Measurements from ENCODE around the gene TRAPPC3. TPM values are rescaled to one million over a fixed set of nuclear protein-coding genes. Genes with fewer than 3 reads are reported as not detected.

TRAPPC3 gene
- total RNA-seq, 1 donor from 2014 or later: 74.4 TPM

DNA sequence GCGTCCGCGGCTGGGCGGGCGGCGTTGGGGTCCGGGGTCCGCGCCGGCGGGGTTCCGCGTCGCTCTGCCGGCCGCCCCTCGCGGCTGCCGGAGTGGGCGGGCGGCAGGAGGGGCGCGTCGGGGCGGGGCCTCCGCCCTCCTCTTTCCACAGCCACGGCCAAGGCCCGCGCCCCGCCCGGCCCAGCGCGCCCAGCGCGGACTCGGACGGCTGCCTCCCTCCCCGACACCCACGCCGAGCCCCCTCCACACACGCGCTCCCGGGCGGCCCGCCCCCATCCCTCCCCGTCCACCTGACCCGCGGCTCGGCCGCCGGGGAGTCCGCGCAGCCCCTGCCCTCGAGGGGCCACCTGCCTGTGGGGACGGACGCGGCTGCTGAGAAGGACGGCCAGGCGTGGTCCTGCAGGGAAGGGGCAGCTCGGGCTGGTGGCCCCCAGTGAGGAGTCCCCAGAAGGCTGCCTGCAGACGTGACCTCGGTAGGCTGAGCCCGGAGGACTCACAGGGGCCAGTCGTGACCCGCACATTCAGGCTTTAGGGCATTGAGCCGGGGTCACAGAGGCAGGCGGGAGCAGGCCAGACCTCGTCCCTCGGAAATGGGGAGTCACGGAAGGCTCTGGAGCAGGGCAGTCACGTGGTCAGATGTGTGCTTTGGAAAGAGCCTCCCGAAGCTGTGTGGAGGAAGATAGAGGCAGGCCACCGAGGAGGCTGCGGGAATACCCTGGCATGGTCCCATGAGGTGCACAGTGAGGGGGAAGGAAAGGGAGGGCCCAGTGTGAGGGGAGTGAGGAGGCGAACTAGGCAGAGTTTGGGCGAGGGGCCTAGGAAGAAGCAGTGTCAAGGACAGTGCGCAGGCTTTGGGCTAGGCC is 23.9 kb downstream of the TRAPPC3 start, which contains the start of gene COL8A2:
COL8A2 (minus strand) TSS at position 94 of the 863 bp plus-strand sequence. CDS start 24,980 bp downstream, outside the sequence.
- Mint-ChIP-seq H3K27ac (no peak within 1 kb of the TSS), H3K9me3 (no peaks in the 10 kb centered on the region), H3K4me1 (ENCODE audit: low read depth) (peaks cover 6% of the 10 kb centered on the region), H3K27me3 (ENCODE audit: insufficient read depth) (peaks cover 32% of the 10 kb centered on the region), H3K36me3 (ENCODE audit: low read depth) (no peaks in the 10 kb centered on the region), H3K4me3 (no peak within 1 kb of the TSS)
- no peak for DNase-seq (ENCODE audit: low spot score)
- intact Hi-C loops (cut with micrococcal nuclease): no loop called here

DNA sequence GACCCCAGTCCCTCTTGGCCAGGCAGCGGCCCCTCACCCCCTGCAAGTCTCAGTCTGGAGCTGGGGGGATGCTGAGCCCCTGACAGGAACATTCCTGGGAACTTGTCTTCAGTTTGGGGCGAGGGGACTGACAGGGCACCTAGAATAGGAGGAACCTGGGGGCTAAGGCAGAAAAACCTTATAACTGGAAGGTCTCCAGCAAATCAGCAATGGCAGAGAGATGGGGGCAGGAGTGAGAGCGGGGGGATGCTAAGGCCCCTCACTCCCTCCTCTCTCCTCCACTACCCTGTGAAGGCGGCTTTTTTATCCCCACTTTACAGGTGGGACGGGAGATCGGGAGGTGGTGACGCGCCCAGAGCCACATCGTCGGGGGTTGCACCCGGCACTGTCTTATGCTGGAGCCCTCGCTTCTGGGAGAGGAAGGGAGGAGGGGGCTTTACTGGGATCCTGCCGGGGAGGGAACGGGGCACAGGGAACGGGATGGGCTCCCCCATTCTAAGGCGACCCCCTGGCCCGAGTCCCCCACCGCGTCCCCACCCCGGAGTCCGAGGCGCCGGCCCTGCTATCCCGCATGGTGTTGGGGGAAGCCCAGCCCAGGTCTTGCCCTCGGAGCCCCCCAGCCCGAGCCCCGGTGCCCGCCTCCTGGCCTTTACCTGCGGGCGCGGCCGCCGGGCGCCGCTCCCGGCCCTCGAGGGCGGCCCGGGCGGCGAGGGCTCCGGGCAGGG is 24.7 kb downstream of the TRAPPC3 start:
- no peaks in the 10 kb centered on the region for H3K9me3 Mint-ChIP-seq
- no peak for DNase-seq (ENCODE audit: low spot score)
- H3K27ac Mint-ChIP-seq: no peak overlapping the region
- no peak overlapping the region for H3K4me3 Mint-ChIP-seq
- H3K4me1 Mint-ChIP-seq (ENCODE audit: low read depth): peaks cover 6% of the 10 kb centered on the region
- H3K27me3 Mint-ChIP-seq (ENCODE audit: insufficient read depth): peaks cover 32% of the 10 kb centered on the region
- intact Hi-C loops (cut with micrococcal nuclease): no loop called here
- H3K36me3 Mint-ChIP-seq (ENCODE audit: low read depth): no peaks in the 10 kb centered on the region

DNA sequence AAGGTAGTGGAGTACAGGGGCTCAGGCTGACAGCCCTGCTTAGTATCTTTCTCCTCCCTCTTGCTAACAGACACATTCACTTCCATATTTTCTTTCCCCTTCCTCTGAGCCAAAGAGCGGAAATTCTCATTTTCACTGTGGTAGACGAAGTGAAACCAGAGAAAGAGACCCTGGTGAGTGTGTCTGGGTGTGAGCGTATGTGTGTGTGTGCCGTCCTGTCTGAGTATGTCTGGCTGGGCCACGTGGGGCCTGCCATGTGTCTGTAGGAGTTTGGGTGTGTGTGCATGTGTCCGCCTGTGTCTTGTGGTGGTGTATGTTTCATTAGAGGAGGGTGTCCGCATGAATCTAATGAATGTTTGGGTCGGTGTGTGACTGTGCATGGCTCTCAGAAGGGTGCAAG is 25.9 kb downstream of the TRAPPC3 start:
- H3K27ac Mint-ChIP-seq: no peak overlapping the region
- intact Hi-C loops (cut with micrococcal nuclease): no loop called here
- peaks cover 6% of the 10 kb centered on the region for H3K4me1 Mint-ChIP-seq (ENCODE audit: low read depth)
- H3K9me3 Mint-ChIP-seq: no peaks in the 10 kb centered on the region
- no peak for DNase-seq (ENCODE audit: low spot score)
- H3K27me3 Mint-ChIP-seq (ENCODE audit: insufficient read depth): peaks cover 29% of the 10 kb centered on the region
- H3K4me3 Mint-ChIP-seq: no peak overlapping the region
- H3K36me3 Mint-ChIP-seq (ENCODE audit: low read depth): no peaks in the 10 kb centered on the region

DNA sequence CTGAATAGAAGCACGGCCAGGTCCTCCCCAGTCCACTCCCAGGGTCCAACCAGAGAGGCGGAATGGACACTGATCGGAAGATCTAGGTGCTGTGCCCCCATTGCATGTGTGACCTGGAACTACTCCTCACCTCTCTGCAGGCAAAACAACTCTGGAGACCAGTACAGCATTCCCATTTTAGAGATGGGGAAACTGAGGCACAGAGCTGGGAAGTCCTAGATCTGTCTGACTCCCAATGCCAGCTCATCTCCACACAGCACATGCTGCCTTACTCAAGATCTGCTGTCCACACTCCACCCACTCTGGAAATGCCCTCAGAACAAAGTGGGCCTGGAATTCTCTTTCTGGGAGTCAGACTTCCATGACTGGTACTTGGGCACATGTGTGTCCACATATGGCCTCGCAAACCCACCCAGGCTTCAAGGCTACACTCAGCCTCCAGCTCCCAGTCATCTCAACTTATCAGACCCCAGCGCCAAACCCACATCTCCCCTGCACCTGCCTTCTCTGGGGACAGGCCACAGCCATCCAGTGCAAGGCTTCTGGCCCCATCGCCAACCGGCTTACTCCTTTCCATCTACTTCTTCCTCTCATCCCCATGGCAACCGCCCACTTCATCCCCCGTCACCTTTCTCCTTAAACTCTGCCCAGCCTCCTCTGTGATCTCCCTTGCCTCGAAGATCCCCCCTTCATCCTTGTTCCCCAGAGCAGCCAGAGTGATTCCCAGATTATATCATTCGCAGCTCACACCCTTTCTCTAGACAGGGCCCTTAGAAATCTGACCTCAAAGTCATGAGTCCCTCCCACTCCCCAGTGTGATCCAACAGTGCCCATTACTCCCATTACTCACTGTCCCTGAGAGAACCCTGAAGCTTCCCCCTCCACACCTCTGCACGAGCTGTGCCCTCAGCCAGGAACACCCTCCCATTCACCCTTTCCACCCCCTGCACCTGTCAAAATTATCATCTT is 26.9 kb downstream of the TRAPPC3 start:
- Mint-ChIP-seq H3K27me3 (ENCODE audit: insufficient read depth) (peaks cover 29% of the 10 kb centered on the region), H3K27ac (no peak overlapping the region), H3K9me3 (no peaks in the 10 kb centered on the region), H3K4me1 (ENCODE audit: low read depth) (peaks cover 6% of the 10 kb centered on the region), H3K4me3 (no peak overlapping the region), H3K36me3 (ENCODE audit: low read depth) (no peaks in the 10 kb centered on the region)
- no peak for DNase-seq (ENCODE audit: low spot score)
- intact Hi-C loops (cut with micrococcal nuclease): no loop called here

DNA sequence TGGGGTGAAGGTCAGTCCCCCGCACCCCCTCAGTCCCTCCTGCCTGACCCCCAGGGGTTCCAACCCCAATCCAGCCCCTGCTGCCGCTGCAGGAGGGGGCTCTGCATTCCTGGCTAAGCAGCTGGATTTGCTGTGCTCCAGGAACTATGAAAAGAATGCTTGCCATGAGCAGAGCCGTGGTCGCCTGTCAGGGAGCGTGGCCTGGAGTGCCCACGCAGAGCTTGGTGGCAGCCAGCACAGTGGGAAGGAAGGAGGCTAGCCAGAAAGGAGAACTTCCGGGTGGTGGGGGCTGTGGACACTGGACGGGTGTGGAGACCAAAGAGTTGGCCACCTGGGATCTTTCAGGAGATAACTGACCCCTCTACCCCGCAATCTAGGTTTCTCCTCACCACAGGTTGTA is 29.8 kb downstream of the TRAPPC3 start:
- Mint-ChIP-seq H3K4me3 (no peak overlapping the region), H3K4me1 (ENCODE audit: low read depth) (peaks cover 6% of the 10 kb centered on the region), H3K27me3 (ENCODE audit: insufficient read depth) (peaks cover 19% of the 10 kb centered on the region), H3K36me3 (ENCODE audit: low read depth) (no peaks in the 10 kb centered on the region), H3K9me3 (no peaks in the 10 kb centered on the region), H3K27ac (no peak overlapping the region)
- DNase-seq (ENCODE audit: low spot score): no peak
- intact Hi-C loops (cut with micrococcal nuclease): no loop called here

DNA sequence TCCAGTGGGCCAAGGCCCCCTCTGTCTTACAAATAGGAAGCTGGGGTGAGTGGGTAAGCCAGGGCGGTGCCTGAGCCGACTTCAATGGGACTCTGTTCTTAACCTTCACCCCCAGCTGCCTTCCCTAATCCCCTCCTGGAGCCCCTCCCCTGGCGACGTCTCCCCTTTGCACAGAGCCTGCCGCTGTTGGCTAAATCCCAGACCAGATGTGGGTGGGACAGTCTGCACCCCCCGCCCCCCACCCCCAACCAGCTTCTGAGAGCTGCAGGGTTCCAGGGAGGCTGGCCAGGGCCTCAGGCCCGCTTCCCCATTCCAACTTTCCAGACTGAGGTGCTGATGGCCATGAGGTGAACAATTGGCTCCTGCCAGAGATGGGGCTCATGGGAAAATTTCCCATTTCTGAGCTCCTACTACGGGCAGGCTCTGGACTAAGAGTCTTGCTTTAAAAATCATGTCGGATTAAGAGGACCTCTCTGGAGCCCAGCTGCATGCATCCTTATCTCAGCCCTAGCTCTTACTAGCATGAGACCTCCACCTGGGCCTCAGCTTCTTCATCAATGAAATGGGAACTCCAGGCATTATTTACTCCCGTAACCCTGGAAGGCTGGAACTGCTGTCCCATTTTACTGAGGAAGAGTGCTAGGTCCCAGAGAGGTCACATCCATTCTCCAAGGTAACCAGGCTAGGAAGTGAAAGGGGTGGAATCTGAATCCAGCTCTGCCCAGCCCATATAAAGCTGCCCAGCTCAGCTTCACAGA is 30.7 kb downstream of the TRAPPC3 start:
- no peak overlapping the region for H3K4me3 Mint-ChIP-seq
- intact Hi-C loops (cut with micrococcal nuclease): no loop called here
- no peaks in the 10 kb centered on the region for H3K36me3 Mint-ChIP-seq (ENCODE audit: low read depth)
- peaks cover 12% of the 10 kb centered on the region for H3K27me3 Mint-ChIP-seq (ENCODE audit: insufficient read depth)
- H3K9me3 Mint-ChIP-seq: no peaks in the 10 kb centered on the region
- no peak for DNase-seq (ENCODE audit: low spot score)
- peaks cover 5% of the 10 kb centered on the region for H3K4me1 Mint-ChIP-seq (ENCODE audit: low read depth)
- H3K27ac Mint-ChIP-seq: no peak overlapping the region

DNA sequence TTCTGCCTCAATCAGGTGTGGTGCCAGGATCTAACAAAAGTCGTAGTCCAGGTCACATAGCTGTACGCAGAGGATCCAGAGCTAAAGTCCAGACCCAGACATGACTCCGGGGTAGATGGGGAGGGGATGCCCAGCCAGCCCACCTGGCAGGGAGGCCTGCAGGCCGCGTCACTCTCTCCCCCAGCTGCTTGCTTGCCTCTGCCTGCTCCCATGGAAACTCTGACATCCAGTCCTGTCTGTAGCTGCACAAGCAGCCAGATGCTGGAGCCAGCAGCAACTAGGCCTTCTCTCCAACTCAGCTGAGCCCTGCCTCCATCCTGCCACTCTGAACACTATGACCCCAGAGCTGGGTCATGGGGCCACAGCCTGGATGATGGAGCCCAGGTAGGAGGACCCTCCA is 32.4 kb downstream of the TRAPPC3 start:
- Mint-ChIP-seq H3K27me3 (ENCODE audit: insufficient read depth) (peaks cover 7% of the 10 kb centered on the region), H3K9me3 (no peaks in the 10 kb centered on the region), H3K36me3 (ENCODE audit: low read depth) (no peaks in the 10 kb centered on the region), H3K4me3 (no peak overlapping the region), H3K4me1 (ENCODE audit: low read depth) (no peaks in the 10 kb centered on the region), H3K27ac (no peak overlapping the region)
- intact Hi-C loops (cut with micrococcal nuclease): no loop called here
- DNase-seq (ENCODE audit: low spot score): no peak

DNA sequence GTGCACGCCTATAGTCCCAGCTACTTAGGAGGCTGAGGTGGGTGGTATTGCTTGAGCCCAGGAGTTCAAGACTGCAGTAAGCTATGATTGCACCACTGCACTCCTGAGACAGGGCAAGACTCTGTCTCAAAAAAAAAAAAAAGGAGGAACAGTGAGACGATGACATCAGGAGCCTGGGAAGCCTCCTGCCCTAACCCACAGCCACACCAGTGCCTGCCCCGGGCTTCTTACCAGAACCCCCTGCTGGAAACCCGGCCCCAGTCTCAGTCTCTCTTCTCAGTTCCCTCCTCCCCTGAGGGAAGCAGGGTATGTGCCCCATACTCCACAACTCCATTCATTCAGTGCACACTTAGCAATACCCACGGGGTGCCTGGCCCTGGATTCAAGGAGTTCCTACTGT is 33.4 kb downstream of the TRAPPC3 start:
- H3K4me1 Mint-ChIP-seq (ENCODE audit: low read depth): peaks cover 7% of the 10 kb centered on the region
- no peak overlapping the region for H3K27ac Mint-ChIP-seq
- intact Hi-C loops (cut with micrococcal nuclease): no loop called here

DNA sequence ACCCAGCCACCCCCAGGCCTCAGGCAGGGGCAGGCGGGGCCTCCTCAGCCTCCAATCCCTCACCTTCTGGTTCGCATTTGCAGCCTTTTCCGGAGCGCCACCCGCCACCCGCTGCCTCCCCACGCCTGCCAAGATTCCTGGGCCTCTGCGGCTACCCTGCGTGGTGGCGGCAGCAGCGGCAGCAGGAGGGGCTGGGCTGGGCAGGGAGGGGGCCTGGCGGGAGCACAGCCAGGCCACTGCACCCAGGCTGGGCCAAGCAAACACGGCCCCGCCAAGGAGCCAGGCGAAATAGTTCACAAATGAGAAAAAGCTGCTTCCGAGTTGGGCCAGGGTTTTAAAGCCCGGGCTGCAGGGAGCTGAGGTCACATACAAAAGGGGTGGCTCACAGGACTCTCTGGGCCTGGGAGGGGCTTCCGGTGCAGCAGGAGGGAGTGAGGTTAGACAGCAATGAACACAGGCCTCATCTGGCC is 34.1 kb downstream of the TRAPPC3 start:
- no peaks in the 10 kb centered on the region for H3K9me3 Mint-ChIP-seq
- no peak overlapping the region for H3K4me3 Mint-ChIP-seq
- H3K27ac Mint-ChIP-seq: no peak overlapping the region
- no peak for DNase-seq (ENCODE audit: low spot score)
- H3K27me3 Mint-ChIP-seq (ENCODE audit: insufficient read depth): peaks cover 7% of the 10 kb centered on the region
- intact Hi-C loops (cut with micrococcal nuclease): no loop called here
- H3K4me1 Mint-ChIP-seq (ENCODE audit: low read depth): peaks cover 7% of the 10 kb centered on the region
- no peaks in the 10 kb centered on the region for H3K36me3 Mint-ChIP-seq (ENCODE audit: low read depth)

More for the DNA sequence above, 33.4 kb downstream of the TRAPPC3 start:
- no peaks in the 10 kb centered on the region for H3K36me3 Mint-ChIP-seq (ENCODE audit: low read depth)
- H3K27me3 Mint-ChIP-seq (ENCODE audit: insufficient read depth): peaks cover 7% of the 10 kb centered on the region
- H3K4me3 Mint-ChIP-seq: no peak overlapping the region
- no peaks in the 10 kb centered on the region for H3K9me3 Mint-ChIP-seq
- DNase-seq (ENCODE audit: low spot score): no peak

DNA sequence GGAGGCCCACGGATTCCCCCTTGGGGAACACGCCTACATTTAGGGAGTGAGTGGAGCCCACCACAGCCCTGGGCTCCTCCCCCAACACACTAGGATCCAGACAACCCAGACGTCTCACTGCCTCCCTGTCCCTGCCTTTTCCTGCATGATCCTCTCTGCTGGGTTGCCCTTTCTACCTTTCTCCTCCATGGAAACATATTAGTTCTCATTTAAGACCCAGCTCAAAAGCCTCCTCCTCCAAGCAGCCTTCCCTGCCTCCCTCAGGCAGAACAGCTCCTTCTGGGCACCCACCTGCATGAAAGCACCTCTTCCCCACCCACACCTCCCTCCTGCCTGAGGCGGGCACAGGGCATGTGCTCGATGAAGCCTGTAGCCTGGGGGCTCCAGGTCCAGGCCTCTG is 34.9 kb downstream of the TRAPPC3 start:
- intact Hi-C loops (cut with micrococcal nuclease): no loop called here
- peaks cover 7% of the 10 kb centered on the region for H3K27me3 Mint-ChIP-seq (ENCODE audit: insufficient read depth)
- no peaks in the 10 kb centered on the region for H3K9me3 Mint-ChIP-seq
- no peak for DNase-seq (ENCODE audit: low spot score)
- H3K4me3 Mint-ChIP-seq: no peak overlapping the region
- H3K27ac Mint-ChIP-seq: no peak overlapping the region
- peaks cover 7% of the 10 kb centered on the region for H3K4me1 Mint-ChIP-seq (ENCODE audit: low read depth)
- H3K36me3 Mint-ChIP-seq (ENCODE audit: low read depth): no peaks in the 10 kb centered on the region

DNA sequence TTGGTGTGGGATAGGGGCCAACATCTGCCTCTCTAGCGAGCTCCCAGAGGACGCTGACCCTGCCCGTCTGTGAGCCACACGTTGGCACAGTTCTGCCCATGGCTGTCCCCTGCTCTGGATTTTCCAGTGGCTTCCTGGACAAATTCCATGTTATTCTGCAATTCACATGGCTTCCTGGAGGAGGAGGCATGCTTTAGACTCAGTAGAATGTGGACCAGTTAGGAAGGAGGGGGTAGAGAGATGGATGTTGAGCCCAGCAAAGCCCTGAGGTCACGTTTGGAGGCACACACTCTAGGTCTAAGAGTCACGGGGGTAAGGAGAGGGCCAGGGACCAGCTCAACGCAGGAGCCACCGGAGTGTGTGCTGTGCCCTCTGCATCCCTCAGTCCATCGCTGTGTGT is 36.5 kb downstream of the TRAPPC3 start:
- H3K4me3 Mint-ChIP-seq: no peak overlapping the region
- intact Hi-C loops (cut with micrococcal nuclease): no loop called here
- H3K4me1 Mint-ChIP-seq (ENCODE audit: low read depth): peaks cover 12% of the 10 kb centered on the region
- H3K36me3 Mint-ChIP-seq (ENCODE audit: low read depth): no peaks in the 10 kb centered on the region
- no peaks in the 10 kb centered on the region for H3K9me3 Mint-ChIP-seq
- peaks cover 8% of the 10 kb centered on the region for H3K27me3 Mint-ChIP-seq (ENCODE audit: insufficient read depth)
- H3K27ac Mint-ChIP-seq: no peak overlapping the region
- DNase-seq (ENCODE audit: low spot score): no peak

DNA sequence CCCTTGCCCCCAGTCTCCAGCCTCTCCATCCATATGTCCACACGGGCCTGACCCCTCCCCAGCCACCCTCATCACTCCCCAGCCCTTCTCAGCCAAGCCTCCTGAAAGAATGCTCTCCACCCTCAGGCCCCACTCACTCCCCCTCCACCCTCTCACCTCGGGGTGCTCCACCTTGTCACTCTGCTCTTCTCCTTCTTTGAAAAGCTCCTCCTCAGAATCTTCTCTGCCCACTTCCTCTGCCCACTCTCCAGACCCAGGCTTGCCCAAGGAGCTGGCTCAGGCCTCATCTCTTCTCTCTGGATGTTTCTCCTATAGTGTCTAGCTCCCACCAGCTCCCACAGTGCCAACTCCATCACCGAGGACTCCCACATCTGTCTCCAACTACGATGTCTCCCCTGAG is 38.1 kb downstream of the TRAPPC3 start:
- peaks cover 12% of the 10 kb centered on the region for H3K4me1 Mint-ChIP-seq (ENCODE audit: low read depth)
- H3K27ac Mint-ChIP-seq: no peak overlapping the region
- DNase-seq (ENCODE audit: low spot score): no peak
- H3K27me3 Mint-ChIP-seq (ENCODE audit: insufficient read depth): peaks cover 8% of the 10 kb centered on the region
- no peak overlapping the region for H3K4me3 Mint-ChIP-seq
- H3K36me3 Mint-ChIP-seq (ENCODE audit: low read depth): no peaks in the 10 kb centered on the region
- intact Hi-C loops (cut with micrococcal nuclease): no loop called here
- no peaks in the 10 kb centered on the region for H3K9me3 Mint-ChIP-seq

Measured in activated T-helper 1 cell treated with anti-CD3 and anti-CD28 coated beads, Interleukin-12 subunit alpha, Interleukin-12 subunit beta, Interleukin-2, Interleukin-4 antibody, amounts not matched to agents 30 ng/mL and 10 ng/mL and 1 ng/mL, durations not matched to agents 14 hours and 24 hours and 36 hours (primary cell).